Muscle layer of duodenum (tissue), 2 donors: Measurements from ENCODE around the gene AFMID.

Source experiments
- H3K27ac ChIP-seq: one replicate; pipeline ENCODE4 v1.7.0; 2013; ENCODE audit warnings: mild to moderate bottlenecking, low read length
- H3K27me3 ChIP-seq: one replicate; pipeline ENCODE4 v1.7.0; 2013; ENCODE audit warnings: low read depth, mild to moderate bottlenecking, control low read depth, low read length
- H3K36me3 ChIP-seq, 2 donors: one replicate each; pipeline ENCODE4 v1.7.0; 2013; ENCODE audit warnings: low read length in 2 of 2, control low read depth in 1 of 2, mild to moderate bottlenecking in 1 of 2; ENCODE audit not compliant: insufficient read depth in 2 of 2, control insufficient read depth in 1 of 2
- H3K4me1 ChIP-seq, 2 donors: one replicate each; pipeline ENCODE4 v1.7.0; 2013; ENCODE audit warnings: low read length in 2 of 2, mild to moderate bottlenecking in 2 of 2, control low read depth in 1 of 2, moderate library complexity in 1 of 2; ENCODE audit not compliant: insufficient read depth in 2 of 2, control insufficient read depth in 1 of 2
- H3K4me3 ChIP-seq, 2 donors: one replicate each; pipeline ENCODE4 v1.7.0; 2013; ENCODE audit warnings: low read length in 2 of 2, low read depth in 1 of 2, mild to moderate bottlenecking in 1 of 2
- H3K9me3 ChIP-seq, 2 donors: one replicate each; pipeline ENCODE4 v1.7.0; 2013; ENCODE audit warnings: low read length in 2 of 2, control low read depth in 1 of 2, mild to moderate bottlenecking in 1 of 2; ENCODE audit not compliant: control insufficient read depth in 1 of 2
- donor health status: healthy.

Gene AFMID

DNA sequence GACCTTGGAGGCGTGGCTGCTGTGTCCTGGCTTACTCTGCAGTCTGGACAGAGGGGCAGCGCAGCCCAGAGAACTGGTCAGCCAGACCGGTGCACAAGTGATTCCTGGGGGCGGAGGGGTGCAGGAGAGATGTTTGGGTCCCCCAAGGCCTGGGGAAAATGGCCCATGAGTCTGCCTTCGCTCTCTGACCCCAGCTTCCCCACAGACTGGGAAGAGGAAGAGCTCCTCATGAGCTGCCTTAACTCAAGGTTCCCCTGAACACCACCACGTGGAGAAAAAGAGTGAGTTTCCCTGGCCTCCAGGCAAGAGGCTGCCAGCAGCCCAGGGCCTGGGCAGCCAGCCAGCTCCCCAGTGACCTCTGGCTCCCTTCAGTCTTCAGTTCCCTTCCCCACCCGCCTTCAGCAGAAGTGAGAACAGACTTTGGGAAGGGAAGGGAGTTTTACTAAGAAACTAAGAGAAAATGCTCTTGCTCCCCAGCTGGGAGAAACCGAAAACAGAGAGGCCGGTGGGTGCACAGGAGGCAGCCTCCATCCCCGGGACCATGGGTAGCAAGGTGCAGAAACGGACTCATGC lies 42.9 kb upstream of the AFMID start:
- H3K27me3 ChIP-seq, result no peaks in the 10 kb centered on the region
- no peaks in the 10 kb centered on the region for H3K9me3 ChIP-seq
- H3K27ac ChIP-seq, result peak overlapping the region; percentile 39
- H3K36me3 ChIP-seq, result no peaks in the 10 kb centered on the region
- peak overlapping the region; percentile 21 to 25 for H3K4me3 ChIP-seq
- peaks cover 14 to 36% of the 10 kb centered on the region in 2 donors for H3K4me1 ChIP-seq

DNA sequence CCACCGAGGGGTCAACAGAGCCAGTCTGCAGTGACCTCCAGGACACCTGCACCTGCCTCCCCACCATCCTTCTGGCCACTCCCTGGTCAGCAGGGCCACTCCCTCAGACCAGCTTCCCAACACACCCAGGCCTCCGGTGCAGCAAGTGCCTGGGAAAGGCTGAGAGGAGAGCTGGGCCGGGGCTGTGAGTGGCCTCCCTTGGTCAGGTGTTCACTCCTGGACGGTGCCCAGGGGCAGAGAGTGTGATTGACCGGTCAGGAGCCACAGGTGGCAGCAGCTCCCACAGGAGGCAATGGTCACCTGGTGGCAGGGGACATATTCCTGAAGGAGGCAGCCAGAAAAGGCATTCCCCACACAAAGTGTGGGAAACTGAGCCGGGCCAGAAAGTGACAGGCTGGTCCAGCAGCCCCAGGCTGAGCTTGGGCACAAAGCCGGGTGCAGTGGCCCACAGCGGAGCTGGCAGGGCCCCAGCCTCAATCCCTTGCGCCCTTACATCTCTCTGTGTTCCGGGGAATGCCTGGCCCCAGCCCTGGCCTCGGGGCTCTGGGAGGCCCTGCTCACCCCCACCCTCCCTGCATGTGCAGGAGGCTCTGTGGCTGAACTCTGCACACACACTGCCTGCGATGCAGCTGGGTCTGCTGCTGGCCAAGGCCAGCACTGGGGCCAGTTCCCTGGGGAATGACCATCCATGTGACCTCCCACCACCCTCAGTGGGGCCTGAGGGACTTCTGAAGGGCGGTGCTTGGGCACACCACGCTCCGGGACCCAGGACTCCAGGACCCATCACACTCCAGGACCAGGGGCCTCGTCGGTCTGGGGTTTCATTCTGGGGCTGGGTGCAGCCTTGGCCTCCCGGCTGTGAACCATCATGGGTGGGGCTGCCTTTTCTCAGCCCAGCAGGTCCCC lies 42.2 kb upstream of the AFMID start:
- H3K9me3 ChIP-seq, result no peaks in the 10 kb centered on the region
- no peaks in the 10 kb centered on the region for H3K27me3 ChIP-seq
- H3K36me3 ChIP-seq, result no peaks in the 10 kb centered on the region
- H3K27ac ChIP-seq, result peak overlapping the region; percentile 39
- H3K4me3 ChIP-seq, result peak overlapping the region; percentile 21 to 25
- peaks cover 14 to 36% of the 10 kb centered on the region in 2 donors for H3K4me1 ChIP-seq

DNA sequence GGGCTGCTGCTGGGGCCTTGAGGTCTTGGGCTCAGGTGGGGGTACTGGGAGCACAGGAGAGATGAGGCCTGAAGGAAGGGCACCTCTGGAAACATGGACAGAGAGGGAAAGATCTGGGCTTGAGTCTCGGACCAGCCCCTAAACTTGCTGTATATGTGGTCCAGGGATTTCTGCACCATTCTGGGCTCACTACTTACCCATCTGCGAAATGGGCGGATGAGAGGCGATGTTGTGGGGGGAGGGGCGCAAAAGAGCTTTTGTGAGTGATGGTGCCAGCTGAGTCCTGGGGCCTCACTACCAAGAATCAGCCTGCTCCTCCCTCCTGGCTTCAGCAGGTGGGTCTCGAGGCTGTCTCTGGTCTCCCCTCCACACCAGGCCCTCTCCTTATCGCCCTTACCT lies 40.7 kb upstream of the AFMID start:
- H3K27me3 ChIP-seq, result no peaks in the 10 kb centered on the region
- no peaks in the 10 kb centered on the region for H3K36me3 ChIP-seq
- peaks cover 14 to 28% of the 10 kb centered on the region in 2 donors for H3K4me1 ChIP-seq
- no peaks in the 10 kb centered on the region for H3K9me3 ChIP-seq
- no peak overlapping the region for H3K4me3 ChIP-seq
- no peak overlapping the region for H3K27ac ChIP-seq

- Histone ChIP-seq H3K27ac (no peak overlapping the region), H3K9me3 (no peaks in the 10 kb centered on the region), H3K4me1 (peaks cover 14 to 28% of the 10 kb centered on the region in 2 donors), H3K4me3 (no peak overlapping the region), H3K27me3 (no peaks in the 10 kb centered on the region), H3K36me3 (no peaks in the 10 kb centered on the region)
These were observed 40.3 kb upstream of the AFMID start for GRCh38 chr17:78146881-78147280.

- H3K4me3 ChIP-seq, result no peak overlapping the region
These were observed 39.7 kb upstream of the AFMID start for GRCh38 chr17:78147315-78147998.

DNA sequence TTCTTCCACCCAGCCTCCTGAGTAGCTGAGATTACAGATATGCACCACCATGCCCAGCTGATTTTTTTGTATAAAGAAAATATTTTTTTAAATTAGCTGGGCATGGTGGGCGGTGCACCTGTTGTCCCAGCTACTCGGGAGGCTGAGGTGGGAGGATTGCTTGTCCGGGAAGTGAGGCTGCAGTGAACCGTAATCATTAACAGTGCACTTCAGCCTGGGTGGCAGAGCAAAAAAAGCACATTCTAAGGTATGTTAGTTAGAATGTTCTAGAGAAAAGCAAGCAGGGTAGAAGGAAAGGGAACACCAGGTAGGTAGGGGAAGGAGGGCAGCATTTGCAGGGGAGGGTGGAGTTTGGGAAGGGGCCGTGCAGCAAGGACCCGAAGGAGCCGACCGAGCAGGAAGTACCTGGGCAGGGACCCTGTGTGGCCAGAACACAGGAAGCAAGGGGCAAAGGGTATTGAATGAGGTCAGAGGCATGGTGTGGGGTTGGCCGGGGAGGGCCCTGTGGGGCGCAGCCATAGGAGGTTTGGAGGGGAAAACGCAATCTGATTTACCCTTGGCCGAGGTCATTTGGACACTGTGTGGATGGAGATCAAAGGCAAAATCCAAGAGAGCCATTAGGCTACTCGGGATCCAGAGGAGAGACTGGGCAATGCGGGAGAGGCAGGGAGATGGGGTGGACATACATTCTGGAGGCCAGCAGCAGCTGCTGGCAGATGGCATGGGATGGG lies 38.7 kb upstream of the AFMID start:
- no peaks in the 10 kb centered on the region for H3K36me3 ChIP-seq
- H3K9me3 ChIP-seq, result no peaks in the 10 kb centered on the region
- H3K4me1 ChIP-seq, result peaks cover 14 to 27% of the 10 kb centered on the region in 2 donors
- no peaks in the 10 kb centered on the region for H3K27me3 ChIP-seq
- H3K4me3 ChIP-seq, result no peak overlapping the region
- no peak overlapping the region for H3K27ac ChIP-seq

More at GRCh38 chr17:78147315-78147998, 39.7 kb upstream of the AFMID start:
- Histone ChIP-seq H3K4me1 (peaks cover 14 to 28% of the 10 kb centered on the region in 2 donors), H3K27ac (peak overlapping the region; percentile 23), H3K36me3 (no peaks in the 10 kb centered on the region), H3K9me3 (no peaks in the 10 kb centered on the region), H3K27me3 (no peaks in the 10 kb centered on the region)

DNA sequence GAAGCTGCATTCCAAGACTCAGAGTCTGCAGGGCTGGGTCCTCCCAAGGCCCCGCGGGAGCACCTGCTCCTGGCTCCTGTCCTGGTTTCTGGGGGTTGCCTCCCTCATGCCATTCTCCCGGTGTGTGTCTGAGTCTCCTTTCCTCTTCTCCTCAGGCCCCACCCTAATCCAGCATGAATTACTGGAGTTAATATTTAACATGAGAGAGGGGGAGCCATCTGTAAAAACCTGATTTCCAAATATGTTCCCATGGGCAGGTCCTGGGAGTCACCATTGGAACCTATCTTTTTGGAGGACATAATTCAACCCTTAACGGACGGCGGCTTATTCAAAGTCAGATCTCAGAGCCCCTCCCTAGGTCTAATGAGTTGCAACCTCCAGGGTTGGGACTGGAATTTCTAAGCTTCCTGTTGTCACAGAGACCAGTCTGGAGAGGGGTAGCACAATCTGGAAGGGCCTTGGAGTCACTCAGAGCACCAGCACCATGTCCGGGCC lies 35.6 kb upstream of the AFMID start:
- no peak overlapping the region for H3K4me3 ChIP-seq
- no peak overlapping the region for H3K27ac ChIP-seq
- no peaks in the 10 kb centered on the region for H3K4me1 ChIP-seq
- no peaks in the 10 kb centered on the region for H3K27me3 ChIP-seq
- H3K36me3 ChIP-seq, result no peaks in the 10 kb centered on the region
- H3K9me3 ChIP-seq, result no peaks in the 10 kb centered on the region

- no peak overlapping the region for H3K4me3 ChIP-seq
- no peaks in the 10 kb centered on the region for H3K9me3 ChIP-seq
- H3K27ac ChIP-seq, result no peak overlapping the region
- H3K4me1 ChIP-seq, result no peaks in the 10 kb centered on the region
- no peaks in the 10 kb centered on the region for H3K36me3 ChIP-seq
- H3K27me3 ChIP-seq, result no peaks in the 10 kb centered on the region
These were observed 32.0 kb upstream of the AFMID start for GRCh38 chr17:78154903-78155811.

- Histone ChIP-seq H3K27me3 (no peaks in the 10 kb centered on the region), H3K4me3 (no peak overlapping the region), H3K4me1 (no peaks in the 10 kb centered on the region), H3K27ac (no peak overlapping the region), H3K9me3 (no peaks in the 10 kb centered on the region), H3K36me3 (no peaks in the 10 kb centered on the region)
These were observed 27.5 kb upstream of the AFMID start for GRCh38 chr17:78159575-78160158.
